GM18867 (cell line): ENCODE results near the gene TTLL11.
"Not testable (repeated sequence)": the region's sequence is repeated elsewhere in the genome, so short reads cannot be mapped to it uniquely, and the experiment has no call there.

Experiments
- ATAC-seq: cut with Tn5 transposase; IDR thresholded peaks from one replicate; pipeline ENCODE4 v1.9.1; 2021; ENCODE audit warnings: mild to moderate bottlenecking, moderate library complexity; ENCODE audit not compliant: unreplicated experiment

TTLL11 gene

DNA sequence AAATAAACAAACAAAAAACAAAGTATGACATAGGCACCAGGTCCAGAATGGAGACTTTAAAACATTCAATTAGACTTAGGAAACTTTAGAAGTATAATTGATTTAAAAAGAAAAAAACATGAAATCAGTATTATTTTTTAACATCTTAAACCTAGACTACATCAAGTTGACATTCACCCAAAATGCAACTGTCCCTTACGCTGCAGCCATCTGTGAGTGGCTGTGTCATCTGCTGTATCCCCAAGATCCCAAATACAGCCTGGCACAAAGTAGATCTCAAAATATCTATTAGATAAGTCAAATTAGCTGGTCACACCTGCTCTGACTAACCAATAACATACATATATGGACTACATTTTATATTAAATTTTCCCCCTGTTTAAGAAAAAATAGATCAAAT is 7.8 kb downstream of the TTLL11 start:
- ATAC-seq, result no peak

- ATAC-seq, result no peak
Observed at GRCh38 chr9:122084026-122084675, 9.0 kb downstream of the TTLL11 start.

DNA sequence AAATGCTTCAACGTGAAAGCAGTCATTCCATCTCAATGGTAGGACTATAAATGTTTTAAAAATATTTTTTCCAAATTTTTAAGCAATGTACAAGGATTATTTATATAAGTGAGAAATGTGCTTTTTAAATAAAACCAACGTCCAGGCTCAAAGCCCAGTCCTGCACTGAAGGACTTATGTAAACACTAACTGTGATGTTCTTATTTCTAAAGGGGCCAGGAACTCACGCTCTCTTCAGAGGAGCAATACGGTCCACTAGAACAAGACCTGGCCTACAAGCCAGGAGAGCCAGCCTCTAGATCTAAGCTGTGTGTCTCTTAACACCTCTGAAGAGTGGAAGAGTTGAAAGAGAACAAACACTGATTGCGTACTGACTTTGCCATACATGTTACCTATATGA is 12.1 kb downstream of the TTLL11 start:
- ATAC-seq, result no peak

GRCh38 chr9:122078557-122078956 is 14.6 kb downstream of the TTLL11 start:
- no peak for ATAC-seq

DNA sequence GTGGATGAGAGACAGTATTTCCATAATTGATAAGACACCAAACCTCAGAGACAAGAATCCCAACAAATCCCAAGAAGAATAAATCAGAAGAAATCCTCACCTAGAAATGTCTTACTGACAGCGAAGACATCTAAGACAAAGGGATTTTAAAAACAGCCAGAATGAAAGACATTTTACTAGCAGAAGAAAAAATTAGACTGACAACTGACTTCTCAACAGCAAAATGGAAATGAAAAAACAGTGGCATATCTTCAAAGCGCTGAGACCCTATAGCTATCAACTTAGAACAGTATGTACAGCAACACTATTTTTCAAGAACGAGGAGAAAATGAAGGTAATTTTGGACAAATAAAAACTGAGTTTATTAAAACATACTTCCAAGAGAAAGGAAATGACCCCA is 16.3 kb downstream of the TTLL11 start:
- ATAC-seq, result no peak

DNA sequence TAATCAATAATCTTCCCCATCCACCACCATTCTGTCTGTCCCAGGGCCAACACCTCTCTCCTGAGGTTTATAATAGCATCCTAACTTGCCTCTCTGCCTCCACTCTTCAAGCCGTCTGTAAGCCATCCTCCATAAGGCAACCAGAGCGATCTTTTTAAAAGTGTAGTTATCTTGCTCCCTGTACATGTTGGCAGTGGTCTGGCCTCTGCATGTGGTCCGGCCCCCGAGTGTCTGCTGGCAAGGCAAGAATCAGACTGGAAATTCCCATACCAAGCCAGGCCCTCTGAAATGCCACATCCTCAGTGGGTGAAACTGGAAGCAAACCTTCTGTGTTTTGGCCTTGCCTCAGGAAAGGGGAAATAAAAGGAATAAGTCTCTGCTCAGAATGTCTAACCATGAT is 17.0 kb downstream of the TTLL11 start:
- ATAC-seq, result no peak

- no peak for ATAC-seq
Observed at GRCh38 chr9:122075135-122076030, 17.7 kb downstream of the TTLL11 start.

DNA sequence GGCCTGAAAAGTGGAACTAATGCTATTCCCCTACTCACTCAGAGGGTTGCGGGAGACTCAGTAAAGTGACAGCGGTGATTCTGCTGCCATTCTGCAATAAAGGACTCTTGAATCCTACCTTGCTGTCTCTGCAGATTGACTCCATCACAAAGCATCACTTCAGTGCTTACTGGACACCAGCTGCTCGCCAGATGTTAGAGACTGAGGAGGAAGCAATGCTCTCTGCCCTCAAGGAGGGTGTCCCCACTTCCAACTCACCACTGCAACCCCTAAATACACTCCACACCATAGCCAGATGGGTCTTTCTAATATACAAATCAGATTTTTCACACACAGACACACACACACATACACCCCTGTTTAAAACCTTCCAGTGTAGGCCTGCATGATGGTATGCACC is 21.4 kb downstream of the TTLL11 start:
- no peak for ATAC-seq

DNA sequence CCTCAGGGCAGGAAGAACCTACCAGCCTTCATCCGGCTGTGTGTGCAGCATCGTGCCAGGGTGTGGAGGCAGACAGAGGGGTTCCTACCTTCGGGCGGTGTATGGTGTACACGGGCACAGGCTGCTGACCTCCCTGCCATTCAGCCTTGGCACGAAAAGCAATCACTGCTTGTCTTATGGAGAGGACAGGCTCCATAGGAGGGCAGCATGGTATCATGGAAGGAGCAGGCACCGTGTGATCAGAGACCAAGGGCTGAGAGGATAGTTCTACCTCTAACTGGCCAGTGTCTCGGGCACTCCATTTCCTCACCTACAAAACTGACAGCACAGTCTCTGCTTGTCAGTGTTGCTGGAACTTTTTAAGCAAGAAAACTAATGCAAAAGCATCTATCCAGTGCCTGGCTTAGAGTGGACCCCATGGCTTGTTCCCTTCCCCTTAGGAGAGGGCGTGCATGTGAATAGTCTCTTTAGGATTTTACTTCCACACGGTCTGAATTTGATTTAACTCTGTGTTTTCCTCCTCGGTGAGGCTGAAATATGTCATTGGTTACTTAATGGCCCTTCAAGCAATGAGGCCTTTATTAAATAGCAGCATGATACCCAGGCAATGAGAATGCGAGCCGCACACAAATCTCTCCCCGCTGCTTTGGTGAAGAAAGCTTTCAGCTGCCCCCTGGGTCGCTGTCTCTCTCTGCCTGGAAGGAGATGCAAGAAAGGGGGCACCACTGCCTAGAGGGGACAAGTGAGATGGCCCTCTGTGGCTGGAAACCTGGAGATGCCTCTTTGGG is 22.2 kb downstream of the TTLL11 start:
- ATAC-seq, result no peak

- not testable (repeated sequence) for ATAC-seq
Observed at GRCh38 chr9:122066680-122067079, 26.4 kb downstream of the TTLL11 start.

- ATAC-seq, result no peak
Observed at GRCh38 chr9:122065923-122066629, 27.0 kb downstream of the TTLL11 start.

DNA sequence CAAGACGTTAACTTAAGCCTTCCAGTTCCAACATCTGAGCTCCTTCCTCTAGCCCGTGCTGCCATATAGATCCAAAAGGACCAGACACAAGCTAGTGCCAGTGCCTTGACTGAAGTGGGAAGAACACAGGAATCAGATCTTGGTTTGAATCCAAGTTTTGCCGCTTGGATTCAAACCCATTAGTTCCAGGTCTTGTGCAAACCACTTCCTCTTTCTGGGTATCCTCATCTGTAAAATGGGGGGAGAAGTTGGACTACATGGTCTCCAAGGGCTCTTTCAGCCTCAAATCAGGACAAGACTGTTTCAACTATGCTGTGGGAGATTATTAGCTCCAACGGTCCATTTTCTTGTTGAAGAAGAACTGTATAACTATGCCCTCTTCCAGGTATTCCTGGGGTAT is 32.6 kb downstream of the TTLL11 start:
- ATAC-seq, result no peak

GRCh38 chr9:122059955-122060324 is 33.2 kb downstream of the TTLL11 start:
- no peak for ATAC-seq

DNA sequence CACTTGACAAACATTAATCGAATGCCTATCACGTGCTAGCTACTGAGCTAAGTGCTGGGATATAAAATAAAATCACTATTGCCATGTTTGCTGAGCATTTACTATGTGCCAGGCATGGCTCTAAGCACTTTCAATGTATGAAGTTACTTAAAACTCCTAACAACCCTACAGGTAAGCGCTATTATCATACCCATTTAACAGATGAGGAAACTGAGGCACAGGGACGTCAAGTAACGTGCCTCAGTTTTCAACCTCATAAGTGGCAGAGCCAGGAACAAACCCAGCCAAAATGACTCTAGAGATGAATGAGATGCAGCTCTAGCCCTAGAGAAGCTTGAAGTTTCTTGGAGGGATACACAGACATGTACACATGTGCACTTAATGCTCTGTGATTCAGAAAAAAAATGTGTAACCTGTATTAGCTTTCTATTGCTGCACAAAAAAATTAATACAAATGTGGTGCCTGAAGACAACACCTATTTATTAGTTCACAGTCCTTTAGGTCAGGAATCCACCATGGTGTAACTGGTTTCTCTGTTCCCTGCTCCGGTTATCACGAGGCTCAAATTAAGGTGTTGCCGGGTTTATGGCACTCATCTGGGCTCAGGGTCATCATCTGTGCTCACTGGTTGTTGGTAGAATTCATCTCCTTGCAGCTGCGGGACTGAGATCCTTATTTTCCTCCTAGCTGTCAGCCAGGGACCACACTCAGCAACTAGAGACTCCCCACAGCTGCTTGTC is 33.7 kb downstream of the TTLL11 start:
- ATAC-seq, result no peak

GRCh38 chr9:122058709-122059108 is 34.4 kb downstream of the TTLL11 start:
- ATAC-seq, result no peak

- ATAC-seq, result no peak
Observed at GRCh38 chr9:122058051-122058450, 35.1 kb downstream of the TTLL11 start.

GRCh38 chr9:122057211-122057610 is 35.9 kb downstream of the TTLL11 start:
- ATAC-seq, result no peak

- ATAC-seq, result no peak
Observed at GRCh38 chr9:122056484-122056883, 36.6 kb downstream of the TTLL11 start.

- ATAC-seq, result no peak
Observed at GRCh38 chr9:122055701-122056100, 37.4 kb downstream of the TTLL11 start.
